HG03460 (cell line): Measurements from ENCODE around the gene FERMT1.
"Not testable (repeated sequence)": the region's sequence is repeated elsewhere in the genome, so short reads cannot be mapped to it uniquely, and the experiment has no call there.

Source experiments
- ATAC-seq: cut with Tn5 transposase; IDR thresholded peaks from one replicate; pipeline ENCODE4 v1.9.1; 2021; ENCODE audit not compliant: unreplicated experiment

FERMT1 gene

DNA sequence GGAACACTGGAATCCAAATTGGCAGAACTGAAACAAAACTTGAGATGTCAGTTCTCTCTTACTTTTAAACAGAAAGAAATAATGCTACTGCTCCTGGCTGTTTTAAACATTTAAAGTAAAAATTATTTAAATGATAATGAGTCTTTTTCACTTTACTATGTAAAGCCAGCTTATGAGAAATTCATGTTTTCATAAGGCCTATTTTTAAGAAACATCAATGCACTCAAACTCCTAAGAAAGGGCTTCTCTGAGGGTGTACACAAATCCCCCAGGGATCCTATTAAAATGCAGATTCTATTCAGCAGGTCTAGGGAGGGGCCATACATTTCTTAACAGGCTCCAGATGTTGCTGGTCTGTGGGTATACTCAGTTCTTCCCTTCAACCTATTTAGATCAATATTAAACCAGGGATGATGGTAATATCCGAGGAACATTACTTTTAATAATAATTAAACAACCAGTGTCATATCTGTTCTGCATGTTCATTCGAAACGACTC is 2.3 kb downstream of the FERMT1 start:
- ATAC-seq: no peak

DNA sequence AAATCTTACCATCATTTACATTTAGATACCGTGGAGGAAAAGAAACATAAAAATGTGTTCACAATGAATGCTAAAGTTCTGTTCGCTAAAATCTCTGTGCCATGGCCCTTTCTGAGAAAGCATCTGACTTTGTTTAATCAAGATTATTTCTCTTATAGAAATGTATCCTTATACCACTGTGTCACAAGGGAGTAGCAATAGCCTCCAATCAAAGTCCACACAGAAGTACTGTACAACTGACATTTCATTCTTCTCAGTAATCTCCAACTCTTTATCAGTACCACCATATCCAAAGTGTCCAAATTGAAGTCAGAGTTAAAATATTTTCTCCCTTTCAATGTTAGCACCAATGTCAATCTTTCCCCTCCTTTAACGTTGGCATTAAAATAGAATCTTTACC is 6.1 kb downstream of the FERMT1 start:
- no peak for ATAC-seq

DNA sequence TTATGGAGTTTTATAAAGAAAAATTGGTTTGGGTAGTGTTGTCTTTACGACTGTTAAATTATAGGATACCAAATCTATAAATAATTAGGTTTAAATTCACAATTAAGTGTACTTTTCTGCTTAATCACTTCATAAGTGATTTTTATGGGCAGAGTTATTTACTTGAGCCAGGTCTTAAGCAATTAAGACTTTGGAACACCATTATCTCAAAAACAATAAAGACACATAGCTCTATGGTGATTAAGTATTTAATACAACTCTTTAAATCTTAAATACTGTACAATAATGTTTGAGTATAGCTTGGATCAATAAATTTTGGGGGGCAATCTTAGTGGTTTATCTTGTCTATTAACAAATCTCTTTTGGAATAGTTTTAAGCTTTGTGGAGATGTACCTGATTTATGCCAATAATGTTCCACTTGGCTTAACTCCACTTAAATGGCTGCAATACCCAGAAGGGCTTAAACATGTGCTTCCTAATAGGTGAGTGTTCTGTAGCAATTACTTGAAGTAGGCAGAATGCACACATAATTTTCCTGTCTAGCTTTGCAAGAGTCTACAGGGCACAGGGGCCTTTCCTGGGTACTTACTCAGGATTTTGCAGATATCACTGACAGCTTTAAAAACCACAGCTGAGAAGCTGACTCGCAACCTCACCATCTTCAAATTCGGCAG is 7.5 kb downstream of the FERMT1 start:
- ATAC-seq: no peak

DNA sequence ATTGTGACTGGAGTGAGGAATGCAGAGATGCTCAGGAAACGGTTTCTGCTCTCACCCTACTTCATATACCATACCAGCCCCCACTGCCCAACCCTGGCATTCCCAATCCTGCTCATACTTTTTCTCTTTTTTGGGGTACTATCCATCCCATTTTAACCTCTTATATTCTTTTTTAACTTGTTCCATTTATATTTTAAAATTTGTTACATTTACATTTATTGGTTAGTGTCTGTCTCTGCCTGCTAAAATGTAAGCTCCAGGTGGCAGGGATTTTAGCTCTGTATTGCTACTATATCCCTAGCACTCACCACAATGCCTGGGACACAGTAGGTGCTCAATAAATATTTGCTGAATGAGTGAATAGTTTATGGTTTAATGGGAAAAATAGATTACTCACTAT is 8.1 kb downstream of the FERMT1 start:
- no peak for ATAC-seq

DNA sequence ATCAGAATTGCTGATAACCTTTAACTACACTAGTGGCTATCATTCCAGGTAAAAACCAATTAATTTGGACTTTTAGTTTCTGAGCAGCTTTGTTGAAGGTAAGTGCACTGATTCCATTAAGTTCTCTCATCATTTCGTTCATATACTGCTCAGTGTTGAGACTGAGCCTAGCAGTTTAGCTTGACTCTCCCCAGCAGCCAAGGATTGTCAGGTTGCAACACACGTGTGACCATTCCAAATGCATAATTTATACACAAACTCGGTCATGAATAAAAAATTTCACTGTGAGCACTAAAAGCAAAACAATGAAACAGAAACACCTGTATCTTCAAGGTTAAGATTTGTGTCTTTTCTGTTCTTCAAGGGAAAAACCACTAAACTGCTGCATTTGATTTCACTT is 8.9 kb downstream of the FERMT1 start:
- ATAC-seq: no peak

DNA sequence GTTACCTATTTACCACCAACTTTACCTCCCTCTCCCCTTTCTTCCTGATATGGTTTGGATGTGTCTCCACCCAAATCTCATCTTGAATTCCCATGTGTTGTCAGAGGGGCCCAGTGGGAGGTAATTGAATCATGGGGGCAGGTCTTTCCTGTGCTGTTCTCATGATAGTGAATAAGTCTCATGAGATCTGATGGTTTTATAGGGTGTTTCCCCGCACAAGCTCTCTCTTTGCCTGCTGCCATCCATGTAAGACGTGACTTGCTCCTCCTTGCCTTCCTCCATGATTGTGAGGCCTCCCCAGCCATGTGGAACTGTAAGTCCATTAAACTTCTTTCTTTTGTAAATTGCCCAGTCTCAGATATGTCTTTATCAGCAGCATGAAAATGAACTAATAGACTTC is 9.9 kb downstream of the FERMT1 start:
- ATAC-seq: not testable (repeated sequence)

DNA sequence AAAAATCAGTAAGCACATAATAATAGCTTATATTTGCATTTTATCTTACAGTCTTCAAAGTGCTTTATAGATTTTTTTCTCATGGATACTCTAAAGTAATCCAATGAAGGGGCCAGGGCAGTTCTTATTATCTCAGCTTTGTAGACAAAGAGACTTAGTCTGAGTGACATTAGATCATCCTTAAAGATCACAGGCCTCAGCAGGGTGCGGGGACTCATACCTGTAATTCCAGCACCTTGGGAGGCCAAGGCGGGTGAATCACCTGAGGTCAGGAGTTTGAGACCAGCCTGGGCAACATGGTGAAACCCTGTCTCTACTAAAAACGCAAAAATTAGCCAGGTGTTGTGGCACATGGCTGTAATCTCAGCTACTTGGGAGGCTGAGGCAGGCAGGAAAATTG is 14.5 kb downstream of the FERMT1 start:
- ATAC-seq: no peak

DNA sequence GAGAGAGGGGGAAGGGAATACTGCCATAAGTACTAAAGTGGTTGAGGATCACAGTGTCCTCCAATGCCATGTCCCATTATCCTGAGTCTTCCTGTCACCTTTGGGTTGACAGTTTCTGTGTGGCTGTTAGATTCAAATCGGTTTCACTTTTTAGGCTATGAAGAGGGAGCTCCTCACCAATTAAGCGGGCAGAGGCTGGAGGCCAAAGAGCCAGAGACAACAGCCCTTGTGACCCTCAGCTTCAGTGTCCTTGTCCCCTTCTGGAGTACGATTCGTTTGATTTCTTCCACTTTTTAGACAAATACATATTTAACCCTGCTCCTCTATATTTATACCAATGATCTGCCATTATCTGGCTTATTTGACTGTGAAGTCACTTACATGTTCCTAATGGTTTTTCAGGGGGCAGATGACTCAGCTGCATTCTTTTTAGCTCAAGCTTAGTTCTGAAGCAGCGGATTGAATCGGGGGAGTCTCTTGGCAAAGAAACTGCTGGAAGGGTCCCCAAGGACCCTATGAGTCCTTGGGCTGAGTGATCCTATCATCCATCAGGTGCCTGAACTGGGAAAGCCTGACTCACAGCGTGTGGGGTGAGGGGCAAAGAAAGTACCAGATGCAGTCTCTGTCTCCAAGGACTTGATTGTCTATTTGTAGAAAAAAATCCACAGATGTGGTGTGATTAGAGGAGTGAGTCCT is 18.2 kb downstream of the FERMT1 start:
- no peak for ATAC-seq

DNA sequence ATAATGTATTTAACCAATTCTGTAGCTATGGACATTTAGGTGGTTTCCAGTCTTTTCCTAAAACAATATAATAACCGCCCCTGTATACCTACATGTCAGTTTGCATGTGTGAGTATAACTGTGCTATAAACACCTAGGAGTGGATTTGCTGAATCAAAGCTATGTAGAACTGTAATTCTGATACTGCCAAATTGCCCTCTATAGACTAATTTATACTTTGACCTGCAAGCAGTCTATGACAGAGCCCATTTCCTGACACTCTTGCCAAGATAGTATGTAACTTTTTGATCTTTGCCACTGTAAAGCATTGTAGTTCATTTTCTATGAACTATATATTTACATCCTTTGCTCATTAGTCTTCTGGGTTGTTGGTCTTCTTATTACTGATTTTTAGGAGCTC is 19.5 kb downstream of the FERMT1 start:
- ATAC-seq: no peak

DNA sequence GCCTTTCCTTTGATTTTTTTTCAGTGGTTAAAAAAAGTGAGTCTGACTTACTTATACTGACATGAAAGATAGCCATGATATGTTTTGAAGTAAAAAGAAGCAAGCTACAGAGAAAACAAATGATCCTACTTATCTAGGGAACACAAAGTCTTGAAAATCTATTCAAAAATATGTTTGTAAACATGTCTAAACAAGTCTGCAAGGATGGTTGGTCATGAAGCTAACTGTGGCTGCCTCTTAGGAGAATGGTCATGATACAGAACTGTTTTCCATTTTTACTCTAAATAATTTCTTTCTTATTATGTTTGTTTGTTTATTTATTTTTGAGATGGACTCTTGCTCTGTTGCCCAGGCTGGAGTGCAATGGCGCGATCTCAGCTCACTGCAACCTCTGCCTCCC is 21.5 kb downstream of the FERMT1 start:
- ATAC-seq: no peak

DNA sequence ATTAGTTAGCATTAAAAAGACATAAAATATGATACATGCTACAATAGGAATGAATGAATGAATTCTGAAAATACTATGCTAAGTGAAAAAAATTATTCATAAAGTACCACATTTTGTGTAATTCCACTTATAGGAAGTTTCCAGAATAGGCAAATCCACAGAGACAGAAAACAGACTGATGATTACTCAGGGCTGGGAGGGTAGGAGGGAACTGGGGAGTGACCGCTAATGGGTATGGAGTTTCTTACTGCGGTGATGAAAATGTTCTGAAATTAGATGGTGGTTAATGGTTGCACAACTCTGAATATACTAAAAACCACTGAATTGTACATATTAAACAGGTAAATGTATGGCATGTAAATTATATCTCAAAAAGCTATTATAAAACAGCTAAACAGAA is 22.6 kb downstream of the FERMT1 start:
- no peak for ATAC-seq

DNA sequence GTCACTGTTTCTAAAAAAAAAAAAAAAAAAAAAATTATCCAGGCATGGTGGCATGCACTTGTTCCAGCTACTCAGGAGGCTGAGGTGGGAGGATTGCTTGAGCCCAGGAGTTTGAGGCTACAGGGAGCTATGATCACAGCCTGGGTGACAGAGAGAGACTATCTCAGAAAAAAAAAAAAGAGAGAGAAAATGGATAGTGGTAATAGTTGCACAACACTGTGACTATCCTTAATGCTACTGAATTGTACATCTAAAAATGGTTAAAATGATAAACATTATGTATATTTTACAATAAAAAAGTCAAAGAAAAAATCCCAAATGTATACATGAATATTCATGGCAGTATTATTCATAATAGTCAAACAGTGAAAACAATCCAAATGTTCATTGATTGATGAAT is 23.0 kb downstream of the FERMT1 start:
- no peak for ATAC-seq

DNA sequence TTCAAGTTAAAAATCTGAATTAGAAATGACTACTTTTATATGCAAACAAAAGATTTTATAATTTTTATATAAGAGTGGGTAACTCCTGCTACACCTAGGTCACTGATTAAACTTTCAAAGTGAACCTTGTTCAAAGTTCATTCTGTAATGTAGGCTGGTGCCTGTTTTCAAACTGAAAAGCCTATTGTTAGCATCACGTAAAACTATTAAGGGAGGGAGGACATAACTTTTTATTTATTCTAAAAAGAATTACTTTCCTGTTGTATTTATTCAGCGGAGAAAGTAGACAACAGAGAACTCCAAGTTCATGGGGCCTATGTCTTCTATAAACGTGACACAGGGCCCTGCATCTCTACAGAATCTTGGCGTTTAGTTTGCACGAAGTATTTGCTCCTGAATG is 27.4 kb downstream of the FERMT1 start:
- no peak for ATAC-seq

DNA sequence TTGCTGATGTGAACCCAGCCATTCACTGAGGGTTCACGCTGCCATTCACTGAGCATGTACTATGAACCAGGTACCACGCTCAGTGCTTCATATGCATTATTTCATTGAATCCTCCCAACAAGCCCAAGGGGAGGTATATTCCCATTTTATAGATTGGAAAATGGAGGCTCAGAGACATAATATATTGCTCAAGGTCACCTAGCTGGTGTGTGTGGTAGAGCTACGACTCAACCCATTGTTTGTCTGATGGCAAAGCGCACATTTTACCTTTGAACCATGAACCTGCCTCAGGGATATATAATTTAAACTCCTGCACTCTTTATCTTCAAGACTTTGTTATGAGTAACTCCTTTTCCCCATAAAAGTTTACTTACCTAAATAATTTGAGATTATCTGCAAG is 28.3 kb downstream of the FERMT1 start:
- ATAC-seq: no peak

DNA sequence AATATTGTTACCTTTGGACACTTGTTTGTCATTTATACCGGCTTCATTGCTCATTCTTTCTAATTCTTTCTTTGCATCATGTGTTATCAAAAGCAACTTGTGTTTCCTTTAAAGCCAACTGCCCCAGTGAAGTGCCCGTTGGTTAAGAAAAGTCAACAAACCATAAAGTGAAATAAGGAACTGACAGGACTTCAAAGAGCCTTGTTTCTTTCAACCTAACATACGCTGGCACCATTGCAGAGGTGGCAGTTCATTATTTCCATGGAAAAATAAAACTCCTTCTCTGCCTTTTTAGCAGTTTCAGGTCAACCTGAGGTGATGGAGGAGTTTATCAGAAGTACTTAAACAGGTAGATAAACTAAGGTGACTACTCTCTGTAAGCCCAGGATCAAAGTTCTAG is 28.8 kb downstream of the FERMT1 start:
- no peak for ATAC-seq

DNA sequence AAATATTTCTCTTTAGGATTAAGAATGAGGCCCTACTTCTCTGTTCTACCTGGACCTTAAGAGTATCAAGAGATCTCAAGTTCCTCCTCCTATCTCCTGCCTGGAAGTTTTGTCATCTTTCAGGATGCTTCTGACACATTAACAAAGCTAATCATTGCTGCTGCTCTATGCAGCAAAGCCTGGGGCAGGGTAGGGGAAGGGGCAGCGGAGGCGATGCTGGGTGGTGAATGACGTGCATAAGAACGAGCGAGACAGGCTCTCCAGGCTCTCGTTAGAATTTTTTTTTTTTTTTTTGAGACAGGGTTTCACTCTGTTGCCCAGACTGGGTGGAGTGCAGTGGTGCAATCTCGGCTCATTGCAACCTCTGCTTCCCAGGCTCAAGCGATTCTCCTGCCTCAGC is 31.2 kb downstream of the FERMT1 start:
- ATAC-seq: no peak

DNA sequence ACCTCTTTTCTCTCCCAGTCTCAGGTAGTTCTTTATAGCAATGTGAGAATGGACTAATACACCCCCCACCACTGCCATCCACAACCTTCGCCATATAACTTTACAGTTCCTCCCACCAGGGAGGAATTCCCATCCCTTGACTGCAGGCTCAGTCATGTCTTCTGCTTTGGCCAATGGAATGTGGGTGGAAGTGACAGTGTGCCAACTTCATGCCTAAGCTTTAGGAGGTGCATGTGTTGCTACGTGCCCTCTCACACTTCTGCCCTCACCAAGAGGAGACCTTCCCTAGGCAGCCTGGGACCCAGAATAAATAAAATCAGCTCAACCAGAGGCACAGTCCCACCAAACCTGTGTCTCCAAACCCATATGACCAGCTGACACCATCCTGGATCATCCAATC is 36.0 kb downstream of the FERMT1 start:
- no peak for ATAC-seq

DNA sequence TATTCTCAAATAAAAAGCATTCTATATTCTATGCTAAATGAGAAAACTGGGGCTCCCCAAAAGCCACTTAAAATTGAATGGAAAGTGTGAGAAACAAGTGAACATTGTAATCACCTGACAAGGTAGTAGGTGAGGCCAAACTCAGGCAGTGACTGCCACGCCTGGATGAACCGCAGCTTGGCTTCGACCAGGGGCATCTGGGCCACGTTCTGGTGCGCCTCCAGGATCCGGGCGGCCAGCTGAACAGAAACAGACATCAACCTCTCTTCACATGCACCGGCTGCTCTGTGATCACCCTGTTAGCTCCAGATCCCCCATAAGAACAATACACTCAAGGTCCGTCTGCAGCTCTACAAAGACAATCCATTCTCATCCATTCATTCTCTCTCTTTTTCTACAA is 38.9 kb downstream of the FERMT1 start:
- ATAC-seq: no peak

DNA sequence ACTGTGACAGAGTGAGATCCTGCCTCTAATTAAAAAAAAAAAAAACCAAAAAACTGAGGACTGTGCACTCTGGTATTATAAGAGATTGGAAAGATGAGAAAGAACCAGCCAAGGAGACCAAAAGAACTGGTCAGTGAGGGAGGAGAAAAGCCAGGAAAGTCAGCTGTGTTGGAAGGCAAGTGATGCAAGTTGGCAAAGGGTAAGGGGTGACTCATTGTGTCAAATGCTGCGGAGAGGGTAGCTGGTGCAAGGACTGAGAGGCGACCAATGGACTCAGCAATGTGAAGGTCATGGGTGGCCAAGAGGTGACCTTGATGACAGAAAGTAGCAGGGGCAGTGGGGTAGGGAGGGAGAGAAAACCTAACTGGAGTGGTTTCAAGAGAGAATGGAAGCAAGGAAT is 41.6 kb downstream of the FERMT1 start:
- no peak for ATAC-seq

DNA sequence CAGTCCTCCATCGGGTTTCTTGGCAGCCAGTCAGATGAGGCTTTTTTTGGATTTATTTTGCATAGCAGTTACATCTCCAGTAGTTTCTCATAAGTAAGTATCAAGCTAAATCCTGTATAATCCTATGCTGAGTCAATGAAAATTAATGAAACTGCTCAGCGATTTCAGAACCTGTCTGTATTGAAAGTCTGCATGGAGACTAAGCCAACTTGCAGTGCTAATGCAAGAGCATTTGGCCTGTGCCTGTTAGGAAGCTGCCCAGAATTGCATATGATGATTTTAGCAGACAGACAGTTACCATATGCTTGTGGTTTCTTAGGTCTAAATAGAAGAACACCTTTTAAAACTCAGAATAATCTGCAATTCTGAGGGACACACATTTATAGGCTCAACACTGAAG is 43.8 kb downstream of the FERMT1 start:
- no peak for ATAC-seq

DNA sequence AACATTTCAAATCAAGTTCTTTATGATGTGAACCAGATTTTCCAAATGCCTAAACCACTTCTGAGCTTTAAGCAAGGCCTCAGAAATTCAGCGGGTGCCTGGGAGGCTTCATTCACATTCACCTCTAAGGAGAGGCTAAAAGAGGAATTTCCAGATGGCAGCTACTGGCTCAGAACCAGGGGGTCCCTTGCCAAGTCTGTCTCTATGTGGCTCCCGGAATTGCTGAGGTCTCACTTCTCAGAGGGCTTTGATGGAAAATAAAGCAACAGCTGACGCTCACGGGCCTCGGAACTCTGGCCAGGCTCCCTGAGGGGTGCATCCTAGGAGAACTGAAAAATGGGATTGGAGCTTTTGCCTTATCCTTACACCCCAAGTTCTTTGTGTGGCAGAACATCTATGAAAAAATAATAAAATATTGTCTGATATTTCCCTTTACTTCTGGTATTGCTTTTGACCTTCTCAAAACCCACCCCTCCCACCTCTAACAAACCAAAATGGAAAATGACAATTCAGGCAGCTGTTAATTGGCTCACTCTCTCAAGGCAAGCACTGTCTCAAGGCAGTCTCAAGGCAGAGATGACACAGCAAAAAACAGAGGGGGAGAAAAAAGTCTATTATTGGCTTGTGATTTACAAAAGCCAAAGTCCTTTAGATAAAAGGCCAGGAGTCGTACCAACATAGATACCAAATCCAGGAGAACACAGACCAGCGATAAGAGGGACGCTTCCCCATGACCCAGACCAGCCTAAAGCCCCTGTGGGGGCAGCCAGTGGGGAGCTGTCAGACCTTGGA is 47.2 kb downstream of the FERMT1 start:
- no peak for ATAC-seq

DNA sequence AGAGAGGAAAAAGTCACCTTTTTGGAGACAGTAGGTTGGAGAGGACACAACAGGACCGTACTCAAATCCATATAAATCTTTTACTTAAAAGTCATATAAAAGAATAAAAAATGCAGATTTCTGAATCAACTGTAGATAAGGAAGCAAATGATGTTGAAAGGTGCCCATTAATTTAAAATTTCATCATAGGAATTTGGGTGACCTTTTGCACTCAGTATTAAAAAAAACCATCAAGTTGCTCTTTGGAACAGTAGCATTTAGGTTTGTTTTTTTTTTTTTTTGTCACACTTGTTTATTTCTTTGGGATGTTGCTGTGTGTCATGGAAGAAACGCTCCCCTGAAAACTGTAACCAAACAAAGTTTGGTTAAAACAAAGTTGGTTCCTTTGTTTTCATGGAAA is 48.0 kb downstream of the FERMT1 start:
- no peak for ATAC-seq
